ENCODE results near the gene RSL24D1.

RSL24D1 gene

DNA sequence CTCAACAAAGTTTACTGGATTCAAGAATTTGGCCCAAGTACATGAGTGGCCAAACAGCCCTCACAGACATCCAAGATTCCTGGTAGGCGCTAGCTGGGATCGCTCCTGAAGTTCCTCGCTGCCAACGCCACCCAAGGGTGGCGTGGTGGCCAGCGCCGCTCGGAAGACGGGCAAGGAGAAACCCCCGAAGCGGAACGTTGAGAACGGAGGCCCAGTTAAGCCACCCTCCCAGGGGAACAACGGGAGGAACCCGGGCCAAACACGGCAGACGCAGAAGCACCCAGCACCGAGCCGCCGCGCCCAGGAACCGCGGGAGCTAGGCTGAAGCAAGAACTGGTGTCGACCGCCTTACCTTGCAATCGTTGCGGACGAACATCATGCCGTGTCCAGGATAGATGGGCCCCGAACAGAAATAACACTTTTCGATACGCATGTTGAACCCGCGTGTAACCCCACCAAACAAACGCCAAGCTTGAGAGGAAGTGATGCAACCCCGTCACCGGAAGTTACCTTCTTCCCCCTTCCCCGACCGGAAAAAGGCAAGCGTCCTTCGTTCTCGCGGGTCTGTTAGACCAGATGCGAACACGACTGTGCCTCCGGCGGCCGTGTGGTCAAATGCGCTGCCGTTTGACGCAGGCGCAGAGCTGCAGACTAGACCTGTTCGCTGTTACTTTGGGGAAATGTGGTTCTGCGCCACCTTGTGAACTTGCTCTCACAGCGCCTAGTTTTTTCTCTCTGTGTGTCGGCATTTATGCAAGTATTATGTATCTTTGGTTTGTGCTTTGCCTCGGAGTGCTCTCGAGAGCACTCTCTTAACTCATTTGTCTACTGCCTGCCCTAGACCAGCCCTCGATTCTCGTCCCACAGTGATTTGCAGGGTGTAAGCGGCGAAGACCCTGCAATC lies at the start of gene RSL24D1:
Gene RSL24D1 (minus strand): TSS at position 484 of the 904 bp plus-strand sequence. CDS start 51 bp downstream, at position 433.
- Histone ChIP-seq H3K27ac (ENCODE audit: low read depth, low read length) (peak within 1 kb of the TSS; percentile 94), H3K4me1 (ENCODE audit: control insufficient read depth, insufficient read depth, low read length) (peaks cover 7% of the 10 kb centered on the region), H3K9ac (ENCODE audit: low read length) (peak within 1 kb of the TSS; percentile 98), H3K36me3 (ENCODE audit: control insufficient read depth, insufficient read depth, low read length) (peaks cover 3% of the 10 kb centered on the region), H3K4me3 (ENCODE audit: low read length) (peak within 1 kb of the TSS; percentile 96), H3K27me3 (ENCODE audit: control insufficient read depth, insufficient read depth, low read length) (no peaks in the 10 kb centered on the region)

DNA sequence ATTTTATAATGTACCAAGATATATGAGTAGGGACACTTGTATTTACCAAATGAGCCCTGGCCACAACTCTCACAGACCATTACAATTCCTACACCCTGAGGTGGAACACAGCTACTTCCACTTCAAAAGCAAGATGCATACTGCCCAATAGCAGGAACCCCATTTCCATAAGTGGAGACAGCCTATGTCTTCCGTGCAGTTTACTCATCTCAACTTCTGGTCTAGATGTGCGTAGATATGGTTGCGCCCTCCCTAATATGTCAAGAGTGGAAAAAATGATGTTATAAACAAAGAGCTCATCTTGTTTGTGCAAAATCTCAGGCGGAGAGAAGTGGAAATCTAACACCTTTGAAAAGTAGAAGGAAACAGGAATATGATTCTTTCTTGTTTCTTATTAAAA lies 48.3 kb upstream of the RSL24D1 start:
- no peak overlapping the region for H3K9ac ChIP-seq (ENCODE audit: low read length)
- no peak overlapping the region for H3K4me3 ChIP-seq (ENCODE audit: low read length)
- H3K36me3 ChIP-seq (ENCODE audit: control insufficient read depth, insufficient read depth, low read length), result no peaks in the 10 kb centered on the region
- no peaks in the 10 kb centered on the region for H3K27me3 ChIP-seq (ENCODE audit: control insufficient read depth, insufficient read depth, low read length)
- H3K27ac ChIP-seq (ENCODE audit: low read depth, low read length), result no peak overlapping the region
- no peaks in the 10 kb centered on the region for H3K4me1 ChIP-seq (ENCODE audit: control insufficient read depth, insufficient read depth, low read length)

- no peaks in the 10 kb centered on the region for H3K27me3 ChIP-seq (ENCODE audit: control insufficient read depth, insufficient read depth, low read length)
- no peak overlapping the region for H3K27ac ChIP-seq (ENCODE audit: low read depth, low read length)
- H3K4me3 ChIP-seq (ENCODE audit: low read length), result no peak overlapping the region
- H3K4me1 ChIP-seq (ENCODE audit: control insufficient read depth, insufficient read depth, low read length), result no peaks in the 10 kb centered on the region
- no peaks in the 10 kb centered on the region for H3K36me3 ChIP-seq (ENCODE audit: control insufficient read depth, insufficient read depth, low read length)
- H3K9ac ChIP-seq (ENCODE audit: low read length), result no peak overlapping the region
Measured at GRCh38 chr15:55241891-55242290, 45.1 kb upstream of the RSL24D1 start.

DNA sequence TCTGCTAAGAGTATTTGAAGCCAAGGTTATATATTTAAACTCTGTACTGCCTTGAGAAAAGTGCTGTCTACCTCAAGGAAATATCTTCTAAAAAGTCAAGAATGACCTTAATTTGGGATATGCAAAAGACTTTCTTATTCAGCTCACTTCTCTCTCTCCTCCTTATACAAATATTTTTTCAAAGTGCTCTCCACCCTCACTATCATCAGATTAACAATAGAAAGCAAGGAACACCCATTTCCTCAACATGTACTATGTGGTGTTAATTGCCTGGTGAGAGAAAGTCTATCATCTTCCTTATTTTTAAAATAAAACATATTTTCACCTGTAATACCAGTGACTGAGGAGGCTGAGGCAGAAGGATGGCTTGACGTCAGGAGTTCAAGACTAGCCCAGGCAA lies 44.4 kb upstream of the RSL24D1 start:
- H3K36me3 ChIP-seq (ENCODE audit: control insufficient read depth, insufficient read depth, low read length), result no peaks in the 10 kb centered on the region
- H3K9ac ChIP-seq (ENCODE audit: low read length), result no peak overlapping the region
- no peak overlapping the region for H3K27ac ChIP-seq (ENCODE audit: low read depth, low read length)
- no peaks in the 10 kb centered on the region for H3K27me3 ChIP-seq (ENCODE audit: control insufficient read depth, insufficient read depth, low read length)
- no peaks in the 10 kb centered on the region for H3K4me1 ChIP-seq (ENCODE audit: control insufficient read depth, insufficient read depth, low read length)
- H3K4me3 ChIP-seq (ENCODE audit: low read length), result no peak overlapping the region

DNA sequence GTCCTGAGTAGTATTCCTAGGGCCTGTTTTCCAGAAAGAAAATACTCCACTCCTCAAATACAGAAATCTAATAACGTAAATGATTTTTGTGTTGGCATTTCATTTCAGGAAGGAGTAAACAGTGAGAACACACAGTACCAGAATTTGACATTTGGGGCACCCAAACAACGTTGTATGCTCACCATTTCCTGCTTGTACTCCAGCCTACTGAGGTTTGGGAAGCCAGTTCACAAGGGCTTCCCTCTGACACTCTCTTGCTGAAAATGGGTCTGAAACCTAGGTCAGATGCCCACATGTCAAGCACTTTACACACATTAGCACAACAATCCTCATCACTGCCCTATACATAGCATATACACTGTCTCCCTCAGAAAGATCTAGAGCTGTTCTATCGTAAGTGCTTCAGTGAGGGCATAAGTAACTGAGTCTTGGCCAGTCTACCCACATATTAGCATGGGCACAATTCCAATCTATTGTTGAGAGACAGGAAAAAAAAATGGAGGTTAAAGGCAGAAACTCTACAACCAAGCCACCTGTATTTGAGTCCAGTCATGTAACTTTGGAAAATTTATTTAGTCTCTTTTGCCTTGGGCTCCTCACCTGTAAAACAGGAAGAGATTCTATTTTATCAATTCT lies 43.5 kb upstream of the RSL24D1 start:
- Histone ChIP-seq H3K36me3 (ENCODE audit: control insufficient read depth, insufficient read depth, low read length) (no peaks in the 10 kb centered on the region), H3K4me3 (ENCODE audit: low read length) (no peak overlapping the region), H3K27me3 (ENCODE audit: control insufficient read depth, insufficient read depth, low read length) (no peaks in the 10 kb centered on the region), H3K27ac (ENCODE audit: low read depth, low read length) (no peak overlapping the region), H3K9ac (ENCODE audit: low read length) (no peak overlapping the region), H3K4me1 (ENCODE audit: control insufficient read depth, insufficient read depth, low read length) (no peaks in the 10 kb centered on the region)

GRCh38 chr15:55239440-55240124 lies 42.8 kb upstream of the RSL24D1 start:
- H3K36me3 ChIP-seq (ENCODE audit: control insufficient read depth, insufficient read depth, low read length), result no peaks in the 10 kb centered on the region
- H3K27ac ChIP-seq (ENCODE audit: low read depth, low read length), result no peak overlapping the region
- H3K9ac ChIP-seq (ENCODE audit: low read length), result no peak overlapping the region
- no peaks in the 10 kb centered on the region for H3K4me1 ChIP-seq (ENCODE audit: control insufficient read depth, insufficient read depth, low read length)
- H3K27me3 ChIP-seq (ENCODE audit: control insufficient read depth, insufficient read depth, low read length), result no peaks in the 10 kb centered on the region
- no peak overlapping the region for H3K4me3 ChIP-seq (ENCODE audit: low read length)

DNA sequence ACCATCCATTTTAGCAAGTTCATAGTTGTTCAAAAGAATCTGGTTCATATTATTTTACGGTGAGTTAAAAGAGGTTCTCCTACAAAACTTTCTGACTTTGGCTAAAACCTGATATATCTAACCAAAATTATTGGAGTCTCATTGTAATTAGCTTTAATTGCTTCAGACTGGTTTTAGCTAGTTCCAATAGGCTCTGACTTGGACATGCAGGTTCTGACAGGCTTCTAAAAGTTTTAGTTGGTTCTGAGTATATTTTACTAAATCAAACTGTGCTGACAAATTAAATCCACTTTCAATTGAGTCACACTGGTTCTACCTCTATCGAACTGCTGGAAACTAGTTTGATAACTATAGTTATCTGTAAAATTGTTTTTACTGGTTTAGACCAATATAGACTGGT lies 42.1 kb upstream of the RSL24D1 start:
- H3K4me3 ChIP-seq (ENCODE audit: low read length), result no peak overlapping the region
- no peak overlapping the region for H3K27ac ChIP-seq (ENCODE audit: low read depth, low read length)
- H3K27me3 ChIP-seq (ENCODE audit: control insufficient read depth, insufficient read depth, low read length), result no peaks in the 10 kb centered on the region
- no peak overlapping the region for H3K9ac ChIP-seq (ENCODE audit: low read length)
- no peaks in the 10 kb centered on the region for H3K4me1 ChIP-seq (ENCODE audit: control insufficient read depth, insufficient read depth, low read length)
- no peaks in the 10 kb centered on the region for H3K36me3 ChIP-seq (ENCODE audit: control insufficient read depth, insufficient read depth, low read length)

DNA sequence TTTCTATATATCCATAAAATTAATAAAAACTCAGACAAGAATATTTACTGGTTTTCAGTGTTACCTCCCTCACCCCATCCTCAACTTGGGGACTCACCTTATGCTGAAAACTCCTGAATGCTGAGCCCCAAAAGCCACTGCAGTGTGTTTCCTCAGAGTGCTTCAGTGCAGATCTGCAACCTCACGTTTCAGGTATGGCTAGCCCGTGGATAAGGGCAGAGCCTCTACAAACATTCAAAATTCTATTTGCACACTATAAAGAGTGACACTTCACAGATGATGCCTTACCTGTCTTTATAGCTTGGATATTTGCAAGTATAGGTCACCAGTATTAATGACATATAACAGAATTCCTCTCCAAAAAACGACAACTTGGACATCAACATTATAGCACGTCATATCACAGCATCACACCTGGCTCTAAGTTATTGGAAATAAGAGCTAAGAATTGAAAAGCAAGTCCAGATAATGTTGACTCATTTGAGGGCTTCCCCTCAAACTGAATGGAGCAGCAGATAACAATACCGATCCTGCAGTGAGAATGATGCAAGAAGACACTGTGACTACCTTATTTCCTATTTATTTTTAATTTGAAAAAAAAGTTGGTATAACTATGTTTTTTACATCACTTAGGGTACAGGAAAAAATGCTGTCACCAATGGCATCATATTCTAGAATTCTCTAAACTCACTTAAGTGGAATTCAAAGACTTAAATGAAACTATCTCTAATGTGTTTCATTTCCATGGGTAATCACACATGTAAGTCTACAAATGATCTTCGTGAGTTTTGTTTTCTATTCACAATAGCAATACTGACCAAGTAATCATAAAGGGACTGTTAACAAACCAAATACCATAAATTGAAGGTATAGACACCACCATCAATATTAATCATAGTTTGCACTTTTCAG lies 40.7 kb upstream of the RSL24D1 start:
- H3K27ac ChIP-seq (ENCODE audit: low read depth, low read length), result no peak overlapping the region
- H3K36me3 ChIP-seq (ENCODE audit: control insufficient read depth, insufficient read depth, low read length), result no peaks in the 10 kb centered on the region
- H3K4me1 ChIP-seq (ENCODE audit: control insufficient read depth, insufficient read depth, low read length), result no peaks in the 10 kb centered on the region
- H3K27me3 ChIP-seq (ENCODE audit: control insufficient read depth, insufficient read depth, low read length), result no peaks in the 10 kb centered on the region
- no peak overlapping the region for H3K9ac ChIP-seq (ENCODE audit: low read length)
- H3K4me3 ChIP-seq (ENCODE audit: low read length), result no peak overlapping the region

GRCh38 chr15:55235546-55236036 lies 38.9 kb upstream of the RSL24D1 start:
- H3K4me1 ChIP-seq (ENCODE audit: control insufficient read depth, insufficient read depth, low read length), result no peaks in the 10 kb centered on the region
- no peak overlapping the region for H3K9ac ChIP-seq (ENCODE audit: low read length)
- no peaks in the 10 kb centered on the region for H3K36me3 ChIP-seq (ENCODE audit: control insufficient read depth, insufficient read depth, low read length)
- no peaks in the 10 kb centered on the region for H3K27me3 ChIP-seq (ENCODE audit: control insufficient read depth, insufficient read depth, low read length)
- no peak overlapping the region for H3K4me3 ChIP-seq (ENCODE audit: low read length)
- H3K27ac ChIP-seq (ENCODE audit: low read depth, low read length), result no peak overlapping the region

- Histone ChIP-seq H3K27me3 (ENCODE audit: control insufficient read depth, insufficient read depth, low read length) (no peaks in the 10 kb centered on the region), H3K4me1 (ENCODE audit: control insufficient read depth, insufficient read depth, low read length) (no peaks in the 10 kb centered on the region), H3K36me3 (ENCODE audit: control insufficient read depth, insufficient read depth, low read length) (no peaks in the 10 kb centered on the region), H3K9ac (ENCODE audit: low read length) (no peak overlapping the region), H3K27ac (ENCODE audit: low read depth, low read length) (no peak overlapping the region), H3K4me3 (ENCODE audit: low read length) (no peak overlapping the region)
Measured at GRCh38 chr15:55234800-55235104, 38.0 kb upstream of the RSL24D1 start.

DNA sequence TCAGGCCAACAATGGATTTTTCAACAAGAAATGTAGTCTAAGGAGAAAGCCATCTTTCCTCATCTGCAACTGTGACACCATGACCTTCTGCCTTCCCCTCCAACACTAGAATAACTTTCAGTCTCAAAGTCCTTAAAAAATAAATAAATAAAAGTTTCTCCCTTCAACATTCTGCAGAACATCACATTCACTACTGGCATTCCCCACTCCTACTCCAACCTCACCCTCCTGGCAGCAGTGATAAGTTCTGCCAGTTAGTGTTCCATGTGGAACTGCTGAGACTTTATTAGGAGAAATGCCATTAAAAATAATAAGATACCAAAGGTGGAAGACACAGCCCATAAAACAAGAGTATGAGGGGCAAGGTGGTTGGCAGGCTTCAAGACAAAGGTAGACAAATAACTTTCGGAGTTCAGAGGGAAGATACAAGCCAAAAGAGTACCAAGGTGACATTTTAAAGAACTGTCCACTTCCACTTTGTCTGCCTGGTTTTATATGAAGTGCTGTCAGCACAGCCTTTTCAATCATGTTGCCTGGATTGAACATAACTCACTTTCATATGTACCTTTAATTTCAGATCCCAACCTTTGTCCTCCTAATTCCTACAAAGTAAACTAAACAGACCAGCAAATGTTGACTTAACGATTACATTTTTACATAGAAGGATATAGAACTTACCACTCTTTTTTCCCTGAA lies 37.5 kb upstream of the RSL24D1 start:
- H3K27ac ChIP-seq (ENCODE audit: low read depth, low read length), result no peak overlapping the region
- H3K36me3 ChIP-seq (ENCODE audit: control insufficient read depth, insufficient read depth, low read length), result no peaks in the 10 kb centered on the region
- no peak overlapping the region for H3K9ac ChIP-seq (ENCODE audit: low read length)
- H3K27me3 ChIP-seq (ENCODE audit: control insufficient read depth, insufficient read depth, low read length), result no peaks in the 10 kb centered on the region
- H3K4me3 ChIP-seq (ENCODE audit: low read length), result no peak overlapping the region
- H3K4me1 ChIP-seq (ENCODE audit: control insufficient read depth, insufficient read depth, low read length), result no peaks in the 10 kb centered on the region
